Neural cell (in vitro differentiated cells): ENCODE data around the gene WNK2. TPM values are rescaled to one million over a fixed set of nuclear protein-coding genes. Genes with fewer than 3 reads are reported as not detected.

Source experiments
- H2AFZ ChIP-seq: fragments of 200-600, 300-800 bp; sonication (generic), shearing (Covaris generic); 2 replicates; pipeline ENCODE4 v1.6.0; 2014; ENCODE audit warnings: low read depth, mild to moderate bottlenecking, antibody characterized with exemption, low read length, moderate library complexity
- H3F3A ChIP-seq: fragments of 200-600 bp; shearing (Covaris generic); 2 replicates; pipeline ENCODE4 v1.6.1; 2016; ENCODE audit warnings: mild to moderate bottlenecking, moderate library complexity, mixed read lengths, antibody characterized with exemption, low read length; ENCODE audit not compliant: insufficient read depth, poor library complexity, severe bottlenecking
- H3K27ac ChIP-seq: fragments of 200-600, 300-800 bp; sonication (generic), shearing (Covaris generic); 2 replicates; pipeline ENCODE4 v1.5.1; 2014; ENCODE audit warnings: mild to moderate bottlenecking, low read length, moderate library complexity
- H3K27me3 ChIP-seq: fragments of 300-800, 200-600 bp; sonication (generic), shearing (Covaris generic); 2 replicates; pipeline ENCODE4 v1.6.0; 2014; ENCODE audit warnings: mild to moderate bottlenecking, low read depth, low read length, moderate library complexity; ENCODE audit not compliant: insufficient read depth
- H3K36me3 ChIP-seq: fragments of 300-800, 200-600 bp; sonication (generic), shearing (Covaris generic); 2 replicates; pipeline ENCODE4 v1.5.1; 2014; ENCODE audit warnings: mild to moderate bottlenecking, antibody characterized with exemption, low read length, moderate library complexity; ENCODE audit not compliant: insufficient read depth
- H3K4me2 ChIP-seq: fragments of 300-800, 200-600 bp; sonication (generic), shearing (Covaris generic); 2 replicates; pipeline ENCODE4 v1.6.0; 2014; ENCODE audit warnings: mild to moderate bottlenecking, low read length
- H3K4me3 ChIP-seq: fragments of 300-800, 200-600 bp; sonication (generic), shearing (Covaris generic); 2 replicates; pipeline ENCODE4 v1.5.1; 2014; ENCODE audit warnings: mild to moderate bottlenecking, low read length, moderate library complexity
- H3K79me2 ChIP-seq: fragments of 200-600 bp; shearing (Covaris generic); replicated peaks from 2 replicates; pipeline ENCODE4 v1.6.0; 2014; ENCODE audit warnings: mild to moderate bottlenecking, low read length, moderate library complexity; ENCODE audit not compliant: insufficient read depth
- H3K9ac ChIP-seq: fragments of 300-800, 200-600 bp; sonication (generic), shearing (Covaris generic); 2 replicates; pipeline ENCODE4 v1.6.1; 2016; ENCODE audit warnings: mild to moderate bottlenecking, low read length, mixed read lengths
- H3K9me2 ChIP-seq: fragments of 200-600 bp; shearing (Covaris generic); 2 replicates; pipeline ENCODE4 v1.6.1; 2016; ENCODE audit warnings: mild to moderate bottlenecking, low read length, mixed read lengths; ENCODE audit not compliant: insufficient read depth
- H3K9me3 ChIP-seq: fragments of 200-600, 300-800 bp; sonication (generic), shearing (Covaris generic); 2 replicates; pipeline ENCODE4 v1.6.1; 2016; ENCODE audit warnings: mild to moderate bottlenecking, mixed run types, low read length, moderate library complexity, mixed read lengths
- H4K20me1 ChIP-seq: fragments of 200-600 bp; shearing (Covaris generic); 2 replicates; pipeline ENCODE4 v1.6.1; 2016; ENCODE audit warnings: mild to moderate bottlenecking, mixed run types; ENCODE audit not compliant: insufficient read depth
- CTCF ChIP-seq: fragments of 450-650 bp; IDR thresholded peaks from 2 replicates; pipeline ENCODE4 v1.5.1; 2014; ENCODE audit warnings: antibody characterized with exemption, mild to moderate bottlenecking, moderate library complexity; ENCODE audit not compliant: poor library complexity, severe bottlenecking
- EP300 ChIP-seq: fragments of 450-650 bp; conservative IDR thresholded peaks from 2 replicates; pipeline ENCODE4 v1.6.1; 2014; ENCODE audit warnings: antibody characterized with exemption, mild to moderate bottlenecking, moderate library complexity; ENCODE audit not compliant: poor library complexity, severe bottlenecking
- EZH2 ChIP-seq: fragments of 200-600, 300-800 bp; shearing (Covaris generic), sonication (generic); IDR thresholded peaks from 2 replicates; pipeline ENCODE4 v1.6.1; 2014; ENCODE audit warnings: antibody characterized with exemption, low read length, borderline replicate concordance, mild to moderate bottlenecking; ENCODE audit not compliant: insufficient read depth, poor library complexity, severe bottlenecking
- MXI1 ChIP-seq: fragments of 450-650 bp; conservative IDR thresholded peaks from 2 replicates; pipeline ENCODE4 v1.6.1; 2014; ENCODE audit warnings: antibody characterized with exemption, mild to moderate bottlenecking; ENCODE audit not compliant: poor library complexity, severe bottlenecking
- RAD21 ChIP-seq: fragments of 450-650 bp; conservative IDR thresholded peaks from 2 replicates; pipeline ENCODE4 v1.6.1; 2014; ENCODE audit warnings: antibody characterized with exemption, mild to moderate bottlenecking, moderate library complexity
- REST ChIP-seq: IDR thresholded peaks from 2 replicates; pipeline ENCODE4 v1.6.1; 2012; ENCODE audit warnings: borderline replicate concordance
- SMC3 ChIP-seq: fragments of 450-650 bp; conservative IDR thresholded peaks from 2 replicates; pipeline ENCODE4 v1.6.1; 2014; ENCODE audit warnings: antibody characterized with exemption, mild to moderate bottlenecking, moderate library complexity; ENCODE audit not compliant: poor library complexity
- TAF1 ChIP-seq: IDR thresholded peaks from 2 replicates; pipeline ENCODE4 v1.6.1; 2012; ENCODE audit warnings: low read depth
- polyA plus RNA-seq: library from polyadenylated mRNA; depleted of rRNA; stranded (reverse); fragments of >200 nt; gene quantifications from 2 replicates; pipeline ENCODE4 v1.2.3, GENCODE V29; 2014

The WNK2 gene
- polyA plus RNA-seq, 1 donor from 2014 or later = 37.1 TPM

GRCh38 chr9:93325307-93326035, 141.5 kb downstream of the WNK2 start:
- Histone ChIP-seq H3K36me3 (no peaks in the 10 kb centered on the region), H3K79me2 (no peaks in the 10 kb centered on the region), H3K27ac (no peak overlapping the region), H3F3A (no peaks in the 10 kb centered on the region), H3K9ac (no peak overlapping the region), H4K20me1 (no peaks in the 10 kb centered on the region), H3K9me3 (no peaks in the 10 kb centered on the region), H3K27me3 (no peaks in the 10 kb centered on the region), H3K9me2 (no peaks in the 10 kb centered on the region), H2AFZ (no peak overlapping the region), H3K4me3 (no peak overlapping the region), H3K4me2 (no peak overlapping the region)
- no peak for TF ChIP-seq CTCF
- TF ChIP-seq EZH2 = no peak
- no peak for TF ChIP-seq REST
- no peak for TF ChIP-seq MXI1
- no peak for TF ChIP-seq RAD21

GRCh38 chr9:93326056-93326455, 142.1 kb downstream of the WNK2 start:
- H2AFZ ChIP-seq = no peak overlapping the region
- H3K79me2 ChIP-seq = no peaks in the 10 kb centered on the region
- H3K9me2 ChIP-seq = no peaks in the 10 kb centered on the region
- no peaks in the 10 kb centered on the region for H3K9me3 ChIP-seq
- H3K27ac ChIP-seq = no peak overlapping the region
- no peaks in the 10 kb centered on the region for H4K20me1 ChIP-seq
- no peaks in the 10 kb centered on the region for H3K27me3 ChIP-seq
- TF ChIP-seq EP300 = no peak
- TF ChIP-seq MXI1 = no peak
- no peak for TF ChIP-seq RAD21
- no peak for TF ChIP-seq SMC3
- no peak for TF ChIP-seq TAF1
- no peak overlapping the region for H3K9ac ChIP-seq
- H3K36me3 ChIP-seq = no peaks in the 10 kb centered on the region
- H3F3A ChIP-seq = no peaks in the 10 kb centered on the region
- H3K4me3 ChIP-seq = no peak overlapping the region
- no peak overlapping the region for H3K4me2 ChIP-seq

- no peaks in the 10 kb centered on the region for H3K79me2 ChIP-seq
- no peaks in the 10 kb centered on the region for H4K20me1 ChIP-seq
- no peak overlapping the region for H3K4me3 ChIP-seq
- no peak overlapping the region for H2AFZ ChIP-seq
- H3K27ac ChIP-seq = no peak overlapping the region
- H3K9me3 ChIP-seq = no peaks in the 10 kb centered on the region
- H3K27me3 ChIP-seq = no peaks in the 10 kb centered on the region
- no peaks in the 10 kb centered on the region for H3F3A ChIP-seq
- H3K36me3 ChIP-seq = no peaks in the 10 kb centered on the region
- no peak overlapping the region for H3K9ac ChIP-seq
- no peak for TF ChIP-seq CTCF
- TF ChIP-seq SMC3 = no peak
- no peak for TF ChIP-seq RAD21
- no peak for TF ChIP-seq MXI1
- no peak for TF ChIP-seq EP300
- TF ChIP-seq TAF1 = no peak
- no peak for TF ChIP-seq EZH2
- TF ChIP-seq REST = no peak
- no peak overlapping the region for H3K4me2 ChIP-seq
- no peaks in the 10 kb centered on the region for H3K9me2 ChIP-seq
These were observed 142.7 kb downstream of the WNK2 start for GRCh38 chr9:93326654-93327053.
